Coronary artery (tissue), 2 donors: ENCODE measurements around the gene CYTH2.

Experiments
- DNase-seq: peaks from one replicate; pipeline ENCODE4 v3.0.0-alpha.2; 2017; ENCODE audit warnings: low spot score
- H3K27ac ChIP-seq, 2 donors: fragments of 200-600 bp; sonication (generic); one replicate each; pipeline ENCODE4 v1.5.1; 2016 to 2019
- H3K4me3 ChIP-seq: fragments of 200-600 bp; sonication (generic); 2 replicates; pipeline ENCODE4 v1.5.1; 2016; ENCODE audit warnings: mild to moderate bottlenecking, moderate library complexity
- TF ChIP-seq, protein P1 (sequence below): fragments of 200-600 bp; sonication (generic); IDR thresholded peaks from one replicate; pipeline ENCODE4 v1.5.1; 2019; ENCODE audit warnings: antibody characterized with exemption

Gene CYTH2

DNA sequence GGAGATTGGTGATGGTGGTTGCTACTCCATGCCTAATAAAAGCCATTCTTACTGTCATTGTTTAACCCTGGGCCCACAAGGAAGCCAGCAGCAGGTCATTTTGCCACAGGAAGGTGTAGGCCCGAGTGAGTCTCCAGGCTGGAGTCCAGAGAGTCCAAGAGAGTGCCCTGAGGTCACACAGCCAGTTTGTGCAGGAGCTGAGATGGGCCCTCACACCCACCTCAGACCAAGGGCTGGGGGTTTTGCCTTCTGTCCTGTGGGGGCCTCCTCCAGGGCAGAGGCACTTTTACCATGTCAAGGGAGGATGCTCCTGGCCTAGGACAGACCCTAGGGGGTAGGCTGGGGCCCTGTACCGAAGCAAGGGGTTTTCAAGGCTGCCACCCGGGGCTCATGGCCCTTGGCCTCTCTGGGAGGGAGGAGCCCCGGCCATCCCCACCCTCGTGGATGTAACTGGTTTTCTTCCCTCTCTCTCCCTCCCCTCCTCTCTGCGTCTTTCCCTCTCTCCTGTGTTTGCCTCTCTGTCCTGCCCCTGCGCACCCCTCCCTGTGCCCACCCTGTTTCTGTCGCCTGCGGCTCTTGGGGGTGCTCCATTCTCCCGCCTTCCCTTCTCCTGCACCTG lies 8.0 kb downstream of the CYTH2 start:
- Histone ChIP-seq H3K27ac (no peak overlapping the region), H3K4me3 (no peak overlapping the region)
- TF ChIP-seq, protein P1, sequence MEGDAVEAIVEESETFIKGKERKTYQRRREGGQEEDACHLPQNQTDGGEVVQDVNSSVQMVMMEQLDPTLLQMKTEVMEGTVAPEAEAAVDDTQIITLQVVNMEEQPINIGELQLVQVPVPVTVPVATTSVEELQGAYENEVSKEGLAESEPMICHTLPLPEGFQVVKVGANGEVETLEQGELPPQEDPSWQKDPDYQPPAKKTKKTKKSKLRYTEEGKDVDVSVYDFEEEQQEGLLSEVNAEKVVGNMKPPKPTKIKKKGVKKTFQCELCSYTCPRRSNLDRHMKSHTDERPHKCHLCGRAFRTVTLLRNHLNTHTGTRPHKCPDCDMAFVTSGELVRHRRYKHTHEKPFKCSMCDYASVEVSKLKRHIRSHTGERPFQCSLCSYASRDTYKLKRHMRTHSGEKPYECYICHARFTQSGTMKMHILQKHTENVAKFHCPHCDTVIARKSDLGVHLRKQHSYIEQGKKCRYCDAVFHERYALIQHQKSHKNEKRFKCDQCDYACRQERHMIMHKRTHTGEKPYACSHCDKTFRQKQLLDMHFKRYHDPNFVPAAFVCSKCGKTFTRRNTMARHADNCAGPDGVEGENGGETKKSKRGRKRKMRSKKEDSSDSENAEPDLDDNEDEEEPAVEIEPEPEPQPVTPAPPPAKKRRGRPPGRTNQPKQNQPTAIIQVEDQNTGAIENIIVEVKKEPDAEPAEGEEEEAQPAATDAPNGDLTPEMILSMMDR: no peak
- DNase-seq: no peak

DNA sequence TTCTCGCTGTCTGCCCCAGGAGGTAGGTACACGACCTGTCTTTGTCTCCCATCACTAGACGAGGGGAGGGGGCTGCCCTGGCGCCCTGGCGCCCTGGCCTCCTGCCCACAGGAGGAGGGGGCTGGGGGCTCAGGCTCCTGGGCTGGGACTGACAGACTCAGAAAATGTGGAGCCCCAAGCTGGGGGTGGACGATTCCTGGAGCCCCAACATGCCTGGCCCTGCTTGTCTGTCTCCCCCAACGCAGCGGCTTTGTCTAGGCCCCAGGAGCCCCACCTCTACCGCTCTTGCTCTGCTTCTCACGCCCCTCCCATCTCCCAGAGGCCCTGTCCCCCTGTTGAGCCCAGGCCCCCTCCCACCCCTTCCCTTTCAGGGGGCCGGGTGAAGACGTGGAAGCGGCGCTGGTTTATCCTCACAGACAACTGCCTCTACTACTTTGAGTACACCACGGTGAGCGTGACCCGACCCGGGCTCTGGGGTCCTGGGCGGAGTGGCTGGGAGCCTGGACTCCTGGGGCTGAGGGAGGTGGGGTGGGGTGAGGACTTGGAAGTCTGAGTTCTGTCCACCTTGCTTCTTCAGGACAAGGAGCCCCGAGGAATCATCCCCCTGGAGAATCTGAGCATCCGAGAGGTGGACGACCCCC lies 8.6 kb downstream of the CYTH2 start:
- no peak overlapping the region for H3K27ac ChIP-seq
- no peak for DNase-seq
- no peak overlapping the region for H3K4me3 ChIP-seq
- TF ChIP-seq, protein P1: no peak

DNA sequence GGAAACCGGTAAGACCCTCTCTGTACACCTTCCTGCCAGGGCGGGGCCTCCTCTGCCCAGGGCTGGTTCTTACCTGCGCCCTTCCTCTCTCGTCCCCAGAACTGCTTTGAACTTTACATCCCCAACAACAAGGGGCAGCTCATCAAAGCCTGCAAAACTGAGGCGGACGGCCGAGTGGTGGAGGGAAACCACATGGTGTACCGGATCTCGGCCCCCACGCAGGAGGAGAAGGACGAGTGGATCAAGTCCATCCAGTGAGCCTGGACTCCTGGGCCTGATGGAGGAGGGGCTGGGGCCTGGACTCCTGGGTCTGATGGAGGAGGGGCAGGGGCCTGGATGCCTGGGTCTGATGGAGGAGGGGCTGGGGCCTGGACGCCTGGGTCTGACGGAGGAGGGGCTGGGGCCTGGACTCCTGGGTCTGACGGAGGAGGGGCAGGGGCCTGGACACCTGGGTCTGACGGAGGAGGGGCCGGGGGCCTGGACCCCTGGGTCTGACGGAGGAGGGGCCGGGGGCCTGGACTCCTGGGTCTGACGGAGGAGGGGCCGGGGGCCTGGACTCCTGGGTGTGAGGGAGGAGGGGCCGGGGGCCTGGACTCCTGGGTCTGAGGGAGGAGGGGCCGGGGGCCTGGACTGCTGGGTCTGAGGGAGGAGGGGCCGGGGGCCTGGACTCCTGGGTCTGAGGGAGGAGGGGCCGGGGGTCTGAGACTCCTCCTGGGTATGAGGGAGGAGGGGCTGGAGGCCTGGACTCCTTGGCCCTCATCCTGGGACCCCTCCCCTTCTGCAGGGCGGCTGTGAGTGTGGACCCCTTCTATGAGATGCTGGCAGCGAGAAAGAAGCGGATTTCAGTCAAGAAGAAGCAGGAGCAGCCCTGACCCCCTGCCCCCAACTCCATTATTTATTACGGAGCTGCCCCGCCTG lies 9.4 kb downstream of the CYTH2 start:
- DNase-seq: no peak
- Histone ChIP-seq H3K27ac (no peak overlapping the region), H3K4me3 (no peak overlapping the region)
- TF ChIP-seq, protein P1: no peak

DNA sequence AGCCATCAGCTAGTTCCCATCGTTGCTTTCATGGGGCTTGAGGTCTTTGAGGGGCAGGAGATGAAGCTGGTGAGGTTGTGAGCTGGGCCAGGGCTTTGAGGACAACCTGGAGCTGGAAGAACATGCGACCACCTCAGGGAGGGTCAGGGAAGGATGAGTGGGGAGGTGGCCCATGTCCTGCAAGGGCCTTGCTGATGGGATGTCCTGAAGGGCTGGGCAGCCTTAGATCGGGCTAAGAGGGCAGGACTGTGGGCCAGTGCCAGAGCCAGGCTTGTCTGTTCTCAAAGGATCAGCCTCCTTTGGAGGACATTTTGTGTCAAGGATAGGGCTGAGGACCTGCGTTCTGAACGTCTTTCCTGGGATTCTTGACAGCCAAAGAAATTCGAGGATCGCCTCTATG lies 10.5 kb downstream of the CYTH2 start:
- Histone ChIP-seq H3K4me3 (peak overlapping the region; percentile 77), H3K27ac (peak overlapping the region; percentile 78 to 89)
- no peak for DNase-seq
- TF ChIP-seq, protein P1: no peak

DNA sequence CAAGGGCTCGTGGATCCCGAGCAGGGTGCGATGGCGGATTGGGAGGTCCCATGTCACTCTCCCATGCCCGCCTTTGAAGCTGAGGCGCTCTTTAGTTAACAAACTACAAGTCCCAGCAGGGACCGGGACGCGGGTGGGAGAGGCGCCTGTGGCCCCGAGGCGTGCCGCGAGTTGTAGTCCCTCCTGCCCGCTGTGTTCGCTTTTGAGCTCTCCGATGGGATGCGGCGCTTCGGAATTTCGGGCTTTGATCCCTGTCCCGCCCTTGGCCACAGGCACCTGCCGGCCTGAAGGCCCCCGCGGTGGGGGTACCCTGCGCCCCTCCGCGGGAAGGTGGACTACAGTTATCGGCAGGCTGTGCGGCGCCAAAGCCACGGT lies 11.0 kb downstream of the CYTH2 start:
- TF ChIP-seq, protein P1: no peak
- no peak for DNase-seq
- Histone ChIP-seq H3K27ac (peak overlapping the region; percentile 78 to 89), H3K4me3 (peak overlapping the region; percentile 77)

DNA sequence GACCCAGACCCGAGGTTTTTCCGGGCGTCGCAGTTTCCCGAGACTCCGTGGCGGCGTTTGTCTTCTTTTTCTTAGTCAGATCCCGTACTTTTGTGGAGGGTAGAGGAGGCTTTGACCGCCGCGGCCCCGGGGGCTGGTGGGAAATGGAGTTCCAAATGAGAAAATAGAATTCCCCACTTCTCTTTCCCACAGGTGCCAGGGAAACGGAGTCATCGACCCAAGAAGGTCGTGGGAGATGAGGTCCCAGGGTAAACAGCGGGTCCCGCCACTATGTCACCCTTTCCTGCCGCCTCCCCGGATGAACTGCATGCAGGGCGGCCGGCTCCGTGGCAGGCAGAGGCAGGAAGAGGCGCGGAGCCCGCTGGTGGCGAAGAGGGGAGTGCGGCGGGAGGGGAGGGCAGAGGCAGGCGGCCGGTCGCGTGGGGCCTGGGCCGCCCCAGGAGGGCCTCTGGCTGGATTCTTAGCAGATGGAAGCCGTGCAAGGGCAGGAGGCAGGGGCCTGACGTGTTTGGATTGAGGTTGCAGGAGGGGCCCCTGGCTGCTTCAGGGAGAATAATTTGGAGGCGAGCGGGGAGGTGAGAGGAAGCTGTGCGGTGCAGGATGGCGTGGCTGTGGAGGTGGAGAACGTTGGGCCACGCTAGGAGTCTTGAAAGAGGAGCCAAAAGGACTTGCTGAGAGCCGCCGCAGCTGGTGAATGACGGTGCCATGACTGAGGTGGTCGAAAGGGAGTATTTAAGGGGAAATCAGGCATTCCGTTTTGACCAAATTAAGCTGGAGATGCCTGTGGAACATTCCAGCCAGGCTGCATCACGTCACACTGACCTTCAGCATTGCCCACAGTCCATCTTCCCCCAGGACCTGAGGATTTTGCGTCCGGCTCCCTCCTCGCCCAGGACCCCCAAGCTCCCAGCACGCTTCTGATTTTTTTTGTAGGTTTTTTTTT lies 11.7 kb downstream of the CYTH2 start:
- DNase-seq: no peak
- H3K4me3 ChIP-seq: peak overlapping the region; percentile 77
- TF ChIP-seq, protein P1: no peak
- peak overlapping the region; percentile 78 to 89 for H3K27ac ChIP-seq
